DMS79 (cell line): ENCODE data around the gene C16orf90.

Experiments used
- DNase-seq: peaks from one replicate; lab custom pipeline; 2025; lab: John Stamatoyannopoulos, UW

The C16orf90 gene

GRCh38 chr16:3465911-3466584 is 29.2 kb downstream of the C16orf90 start:
- DNase-seq, result no peak

DNA sequence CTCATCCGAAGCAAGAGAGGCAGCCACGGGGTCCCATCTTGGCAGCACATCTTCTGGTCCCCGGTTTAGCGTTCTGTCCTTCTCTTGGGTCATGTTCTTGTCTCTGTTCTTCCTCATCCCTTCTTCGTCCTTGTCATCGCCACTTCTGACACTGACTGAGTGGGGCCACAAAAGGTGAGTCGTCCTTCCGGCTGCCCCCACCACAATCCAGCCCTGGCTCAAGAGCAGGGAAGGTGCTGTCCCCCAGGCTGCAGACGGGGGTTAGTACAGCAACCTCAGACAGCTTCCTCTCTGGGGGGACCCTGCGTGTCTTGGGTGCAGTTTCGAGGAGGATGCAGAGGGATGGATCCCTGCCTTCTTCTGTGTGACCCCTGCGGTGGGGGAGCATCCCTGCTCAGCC is 30.0 kb downstream of the C16orf90 start:
- DNase-seq, result no peak

DNA sequence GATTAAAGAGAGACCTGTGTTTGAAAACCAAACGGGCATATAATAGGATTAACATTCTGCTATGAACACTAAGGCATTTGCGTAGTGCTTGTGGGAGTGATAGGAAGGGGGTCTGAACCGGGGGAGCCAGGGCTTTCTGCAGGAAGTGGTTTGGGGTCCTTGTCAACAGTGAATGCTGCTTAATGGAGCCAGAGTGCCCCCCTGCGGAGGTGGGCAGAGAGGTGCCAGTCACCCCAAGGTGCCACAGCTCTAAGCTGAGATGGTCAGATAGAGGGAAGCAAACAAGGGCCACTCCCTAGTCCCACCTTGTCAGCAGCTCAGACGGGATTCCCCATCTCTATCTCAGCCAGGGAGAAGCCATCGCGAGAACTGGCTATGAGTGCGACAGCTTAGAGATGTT is 34.1 kb downstream of the C16orf90 start:
- no peak for DNase-seq

DNA sequence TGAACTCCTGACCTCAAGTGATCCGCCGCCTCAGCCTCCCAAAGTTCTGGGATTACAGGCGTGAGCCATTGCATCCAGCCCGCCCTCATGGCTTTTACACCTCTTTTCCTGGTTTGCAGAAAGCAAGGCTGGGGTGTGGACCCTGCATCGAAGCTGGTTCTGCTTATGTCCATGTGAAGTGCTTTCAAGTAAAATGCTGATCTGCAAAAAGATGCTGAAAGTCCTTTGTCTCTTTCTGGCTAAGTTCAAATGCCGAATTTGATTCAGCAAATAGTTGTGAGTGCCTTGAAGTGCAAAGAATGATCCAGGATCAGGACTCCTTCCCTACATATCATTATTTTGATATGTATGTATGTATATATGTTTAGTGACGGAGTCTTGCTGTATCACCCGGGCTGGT is 34.7 kb downstream of the C16orf90 start:
- no peak for DNase-seq

- DNase-seq, result no peak
These were observed 35.2 kb downstream of the C16orf90 start for GRCh38 chr16:3460121-3460520.

- no peak for DNase-seq
These were observed 35.7 kb downstream of the C16orf90 start for GRCh38 chr16:3459401-3460090.

- DNase-seq, result no peak
These were observed 36.4 kb downstream of the C16orf90 start for GRCh38 chr16:3458852-3459361.

DNA sequence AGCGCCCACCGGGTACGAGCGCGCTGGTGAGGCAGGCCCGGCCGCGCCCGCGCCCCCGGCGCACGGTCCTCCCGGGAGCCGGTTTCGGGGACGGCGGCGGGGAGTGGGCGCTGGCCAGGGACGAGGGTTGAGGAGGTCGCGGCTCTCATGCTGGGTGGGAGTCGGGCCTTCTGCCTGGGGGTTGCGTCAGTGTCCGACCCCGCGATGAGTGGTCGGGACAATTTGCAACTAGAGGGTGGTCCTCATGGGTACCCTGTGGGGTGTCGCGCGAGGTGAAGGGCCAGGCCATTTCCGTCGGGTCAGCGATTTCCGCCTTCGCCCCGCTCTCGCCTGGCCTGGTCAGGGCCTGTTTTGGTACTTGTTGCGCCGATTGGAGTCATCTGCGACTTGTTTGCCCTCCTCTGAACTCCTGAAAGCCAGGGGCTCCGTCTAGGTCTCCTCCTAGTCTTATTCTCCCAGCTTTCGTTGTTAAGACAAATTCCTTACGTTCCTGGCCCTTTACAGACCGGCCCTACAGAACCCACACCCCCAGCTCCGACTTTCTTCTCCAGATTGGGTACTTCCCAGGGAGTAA is 36.9 kb downstream of the C16orf90 start:
- no peak for DNase-seq

- DNase-seq, result peak; percentile 83
These were observed 37.6 kb downstream of the C16orf90 start for GRCh38 chr16:3457434-3458252.

DNA sequence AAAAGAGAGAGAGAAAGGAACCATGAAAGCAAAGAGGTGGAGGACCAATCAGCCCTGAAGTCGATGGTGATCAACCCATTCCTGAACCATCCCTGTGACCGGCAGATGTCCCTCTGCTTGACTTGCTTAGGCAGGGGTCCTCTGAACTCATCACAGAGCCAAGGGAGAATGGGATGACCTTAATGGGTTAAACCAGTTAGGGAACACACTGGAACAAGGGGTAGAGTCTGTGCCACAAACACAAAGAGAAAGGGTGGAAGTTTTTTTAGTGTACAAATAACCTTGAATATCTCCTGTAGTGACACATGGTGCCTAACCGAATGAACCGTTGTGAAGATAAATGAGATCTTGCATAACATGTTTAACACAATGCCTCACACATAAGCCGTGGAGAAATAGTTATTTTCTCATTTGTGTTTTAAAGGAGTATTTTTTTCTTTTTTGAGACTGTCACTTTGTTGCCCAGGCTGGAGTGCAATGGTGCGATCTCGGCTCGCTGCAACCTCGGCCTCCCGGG is 40.6 kb downstream of the C16orf90 start:
- no peak for DNase-seq

GRCh38 chr16:3454093-3454492 is 41.2 kb downstream of the C16orf90 start:
- no peak for DNase-seq

GRCh38 chr16:3444032-3444388 is 51.3 kb downstream of the C16orf90 start:
- DNase-seq, result no peak
